GM12878 (cell line): Measurements from ENCODE around the gene FFAR2. TPM values are rescaled to one million over a fixed set of nuclear protein-coding genes. Genes with fewer than 3 reads are reported as not detected.

ENCODE experiments used
- ATAC-seq: fragments of 200-7000 bp; cut with Tn5 transposase; 3 replicates; pipeline ENCODE4 v1.9.1; 2020; ENCODE audit warnings: mild to moderate bottlenecking, moderate library complexity
- BruUV-seq: library from RNA; stranded (reverse); fragments of 400-500 nt; replicated peaks from 2 replicates; lab custom pipeline; 2021; lab: Mats Ljungman, UMichigan
- CTCF ChIA-PET: fragments of 300-600 bp; sonication (Branson Sonifier 250); formaldehyde crosslinking; extraction: SDS; loops from one replicate; lab custom pipeline; 2021; ENCODE audit warnings: inconsistent platforms; lab: Yijun Ruan, JAX
- POLR2A ChIA-PET: fragments of 350-600 bp; formaldehyde crosslinking; extraction: SDS; loops from one replicate; lab custom pipeline; 2021; ENCODE audit warnings: inconsistent platforms; lab: Charles Lee
- RAD21 ChIA-PET: fragments of 300-600 bp; sonication (Branson Sonifier 250); formaldehyde crosslinking; loops from one replicate; lab custom pipeline; 2023; ENCODE audit warnings: antibody characterized with exemption; ENCODE audit not compliant: unreplicated experiment; lab: Charles Lee
- SMC1A ChIA-PET: fragments of 300-600 bp; sonication (Branson Sonifier 250); formaldehyde crosslinking; loops from one replicate; lab custom pipeline; 2023; ENCODE audit not compliant: unreplicated experiment, uncharacterized antibody; lab: Charles Lee
- DNase-seq: peaks from one replicate; pipeline ENCODE4 v3.0.0-alpha.2; 2011; ENCODE audit warnings: low read depth, low spot score
- FAIRE-seq: peaks from 3 replicates; lab custom pipeline; 2011; peaks lifted over from hg19 to GRCh38; lab: Jason Lieb, UNC
- H2AFZ ChIP-seq: 2 replicates; pipeline ENCODE4 v1.6.0; 2011; ENCODE audit warnings: low read depth, low read length, control low read depth; ENCODE audit not compliant: control insufficient read depth
- H3K27ac ChIP-seq: 2 replicates; pipeline ENCODE4 v1.5.1; 2011; ENCODE audit warnings: control low read depth; ENCODE audit not compliant: control insufficient read depth, insufficient read depth
- H3K27me3 ChIP-seq, 2 experiments: replicated peaks in 1 of 2; 2 replicates each; pipeline versions ENCODE4 v1.6.0 to v1.6.1; 2011; ENCODE audit warnings: low read length in 1 of 2; ENCODE audit not compliant: control insufficient read depth in 2 of 2, insufficient read depth in 2 of 2
- H3K36me3 ChIP-seq, 2 experiments: 2 replicates each; pipeline ENCODE4 v1.5.1; 2011; ENCODE audit warnings: low read length in 1 of 2; ENCODE audit not compliant: control insufficient read depth in 2 of 2, insufficient read depth in 2 of 2
- H3K4me1 ChIP-seq: 2 replicates; pipeline ENCODE4 v1.6.1; 2011; ENCODE audit warnings: mild to moderate bottlenecking, low read length, moderate library complexity, mixed read lengths; ENCODE audit not compliant: control insufficient read depth, insufficient read depth
- H3K4me2 ChIP-seq: 2 replicates; pipeline ENCODE4 v1.6.0; 2011; ENCODE audit warnings: control low read depth; ENCODE audit not compliant: control insufficient read depth, insufficient read depth
- H3K4me3 ChIP-seq: fragments of 200-600 bp; sonication (generic); 2 replicates; pipeline ENCODE4 v1.5.1; 2016
- H3K79me2 ChIP-seq: 2 replicates; pipeline ENCODE4 v1.6.0; 2011; ENCODE audit warnings: low read length; ENCODE audit not compliant: control insufficient read depth, insufficient read depth
- H3K9ac ChIP-seq: 2 replicates; pipeline ENCODE4 v1.8.0; 2011; ENCODE audit warnings: low read length, control low read depth, mixed read lengths; ENCODE audit not compliant: control insufficient read depth, insufficient read depth
- H3K9me3 ChIP-seq: replicated peaks from 3 replicates; pipeline ENCODE4 v1.5.1; 2011; ENCODE audit warnings: mild to moderate bottlenecking, low read length; ENCODE audit not compliant: control insufficient read depth, insufficient read depth
- H4K20me1 ChIP-seq: 2 replicates; pipeline ENCODE4 v1.6.0; 2011; ENCODE audit not compliant: control insufficient read depth, insufficient read depth
- CBX3 ChIP-seq: fragments of 200-600 bp; sonication (generic); IDR thresholded peaks from 2 replicates; pipeline ENCODE4 v1.6.1; 2016; ENCODE audit warnings: low read depth, borderline replicate concordance
- KAT2A ChIP-seq: conservative IDR thresholded peaks from 2 replicates; pipeline ENCODE4 v1.6.1; 2011; ENCODE audit warnings: low read depth, low read length; ENCODE audit not compliant: control insufficient read depth
- MTA3 ChIP-seq: IDR thresholded peaks from 2 replicates; pipeline ENCODE4 v1.6.1; 2012; ENCODE audit warnings: low read length, inconsistent platforms, borderline replicate concordance
- NFIC ChIP-seq: IDR thresholded peaks from 2 replicates; pipeline ENCODE4 v1.6.1; 2012; ENCODE audit warnings: low read depth, mild to moderate bottlenecking, inconsistent platforms, low read length, moderate library complexity
- PAX8 ChIP-seq: fragments of 450-650 bp; IDR thresholded peaks from 2 replicates; pipeline ENCODE4 v1.6.1; 2017; ENCODE audit warnings: mild to moderate bottlenecking, moderate library complexity
- PML ChIP-seq: IDR thresholded peaks from 2 replicates; pipeline ENCODE4 v1.6.1; 2012; ENCODE audit warnings: low read length, inconsistent platforms
- RELA ChIP-seq: fragments of 450-650 bp; IDR thresholded peaks from 2 replicates; pipeline ENCODE4 v1.8.0; 2014; ENCODE audit warnings: borderline replicate concordance; ENCODE audit not compliant: partially characterized antibody
- SKIL ChIP-seq: fragments of 450-650 bp; IDR thresholded peaks from 2 replicates; pipeline ENCODE4 v1.6.1; 2017; ENCODE audit warnings: mild to moderate bottlenecking, low read depth, inconsistent platforms; ENCODE audit not compliant: poor library complexity, severe bottlenecking
- TCF12 ChIP-seq: IDR thresholded peaks from 2 replicates; pipeline ENCODE4 v1.6.1; 2011; ENCODE audit warnings: low read depth, mild to moderate bottlenecking, low read length
- YBX1 ChIP-seq: fragments of 450-650 bp; IDR thresholded peaks from 2 replicates; pipeline ENCODE4 v1.6.1; 2016; ENCODE audit warnings: antibody characterized with exemption
- WGBS: methylation state at CpG from one replicate; pipeline ENCODE4 v1.1.6; 2016; ENCODE audit warnings: low lambda C conversion rate; ENCODE audit not compliant: insufficient replicate concordance, insufficient coverage; ENCODE audit errors: missing lambda C conversion rate; 5-methylcytosine and 5-hydroxymethylcytosine counted together
- in situ Hi-C: fragments of 300-500 bp; cut with MboI; formaldehyde crosslinking; loops from 9 replicates; pipeline ENCODE4 v1.14.3; 2018; ENCODE audit warnings: mixed read lengths
- intact Hi-C: fragments of 100-400 bp; cut with micrococcal nuclease; formaldehyde crosslinking; loops from one replicate; pipeline ENCODE4 v1.14.2; 2022; ENCODE audit not compliant: unreplicated experiment
- polyA plus RNA-seq, 11 experiments: library from polyadenylated mRNA; depleted of rRNA in 4 of 11; unstranded in 6 of 11; stranded (reverse) in 5 of 11; fragments of >200 nt; fragmentation: Nextera tagmentation in 4 of 11; fragmentation: Illumina TruSeq in 1 of 11; extraction: Ambion mirVana in 4 of 11; extraction: Trizol in 1 of 11; gene quantifications; 1 replicate in 1 of 11; 2 replicates in 10 of 11; pipeline versions ENCODE4 v1.2.1 to v1.2.3, GENCODE V29; 2011 to 2016; ENCODE audit warnings: inconsistent platforms in 2 of 11, missing spikeins in 2 of 11, low read depth in 1 of 11
- total RNA-seq, 4 experiments: library from RNA; depleted of rRNA in 3 of 4; stranded (reverse); fragments of >200 nt in 3 of 4; fragmentation: Illumina TruSeq in 1 of 4; extraction: Trizol in 1 of 4; gene quantifications; 2 replicates each; pipeline versions ENCODE4 v1.2.1 to v1.2.3, GENCODE V29; 2013 to 2021

Gene FFAR2
- total and polyA plus RNA-seq, 10 of the 15 experiments (the other 5 are each of a cell fraction or from before 2014, with no cell fraction given): 0.05 to 4.0 (median 2.1) TPM

GRCh38 chr19:35487656-35488182 lies 39.7 kb downstream of the FFAR2 start:
- Histone ChIP-seq H3K36me3 (no peaks in the 10 kb centered on the region), H4K20me1 (no peaks in the 10 kb centered on the region), H3K27me3 (peaks cover 0 to 2% of the 10 kb centered on the region in 2 experiments; a peak in 1 of 4 replicates), H3K79me2 (no peaks in the 10 kb centered on the region), H3K9ac (no peak overlapping the region), H2AFZ (no peak overlapping the region), H3K4me2 (no peak overlapping the region)
- intact Hi-C loops: no loop called here
- DNase-seq: no peak
- ATAC-seq: no peak
- BruUV-seq: no TSS peak
- RAD21 ChIA-PET: interaction anchor here (1.1 to 2.7 kb wide), 2 partner anchors 7 to 19 kb away, joined by 3 to 15 read pairs; no protein-coding TSS in a partner anchor
- TF ChIP-seq RELA (no peak), YBX1 (no peak), NFIC (no peak), KAT2A (no peak), CBX3 (no peak), TCF12 (no peak), MTA3 (no peak), PAX8 (no peak), PML (no peak), SKIL (no peak)
- TF ChIP-seq, all 136 proteins: peak for 0
- ChIA-PET POLR2A (interaction anchor here (0.6 to 1.0 kb wide), 3 partner anchors 15 to 27 kb away, joined by 3 to 5 read pairs (median 3); no protein-coding TSS in a partner anchor), SMC1A (interaction anchor here (4.0 to 4.1 kb wide), 2 partner anchors 8 to 20 kb away, joined by 14 to 21 read pairs; no protein-coding TSS in a partner anchor), CTCF (interaction anchor here (0.9 to 5.4 kb wide), 10 partner anchors 8 to 346 kb away, joined by 3 to 55 read pairs (median 4); no protein-coding TSS in a partner anchor)
- Histone ChIP-seq H3K4me3 (no peak overlapping the region), H3K9me3 (no peaks in the 10 kb centered on the region), H3K27ac (no peak overlapping the region), H3K4me1 (peaks cover 14% of the 10 kb centered on the region)
- no peak for FAIRE-seq
- WGBS: 76% methylated on average over 10 of the region's 10 CpGs
- in situ Hi-C loops: no loop called here
